Measurements from ENCODE around the gene ZNF175.

DNA sequence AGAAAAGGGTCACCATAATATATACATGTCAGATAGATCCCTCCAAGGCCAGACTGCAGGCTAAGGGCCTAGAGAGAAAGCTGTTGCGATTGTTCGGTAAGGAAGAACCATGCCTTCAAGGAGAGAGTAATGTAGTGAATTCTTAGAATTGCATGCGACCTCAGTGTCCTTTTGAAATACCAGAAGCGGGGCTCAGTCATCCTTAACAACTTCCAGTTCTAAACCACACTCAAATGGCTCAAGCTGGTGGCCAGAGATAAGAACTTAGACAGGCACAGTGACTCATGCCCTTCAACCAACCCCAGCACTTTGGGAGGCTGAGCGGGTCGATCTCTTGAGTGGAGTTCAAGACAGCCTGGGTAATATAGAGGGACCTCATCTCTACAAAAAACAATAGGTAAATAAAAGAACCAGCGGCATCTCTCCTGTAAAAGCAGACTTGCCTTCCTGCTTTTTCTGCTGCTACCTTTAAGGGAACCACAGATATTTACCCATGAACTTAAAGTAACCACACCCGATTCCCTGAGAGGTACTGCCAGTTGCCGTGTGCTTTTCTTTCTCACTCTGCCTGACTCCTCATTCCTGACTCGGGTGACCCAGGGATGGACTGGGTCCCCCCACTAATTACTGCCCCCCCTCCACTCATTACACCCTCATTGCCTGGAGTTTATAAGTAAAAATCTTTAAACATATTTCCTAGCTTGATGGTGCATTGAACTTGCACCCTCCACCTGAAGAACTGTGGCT is 24.3 kb upstream of the ZNF175 start:
- TF ChIP-seq ETV6 (IDR thresholded peaks at IDR 0.05; ENCODE audit: borderline replicate concordance in 1 of 2, low read depth in 2 of 2, low read length in 1 of 2) = peak; percentile 51 to 94; a peak in 3 of 4 replicates
- TF ChIP-seq ETV6 (CRISPR knock-in tag; IDR thresholded peaks at IDR 0.05; ENCODE audit: borderline replicate concordance) = no peak
- TF ChIP-seq JUN (IDR thresholded peaks at IDR 0.05; ENCODE audit: borderline replicate concordance, low read depth, low read length) = peak; percentile 99
- TF ChIP-seq JUN (CRISPR knock-in tag; IDR thresholded peaks at IDR 0.05; ENCODE audit: borderline replicate concordance) = no peak
- TF ChIP-seq, protein P1, sequence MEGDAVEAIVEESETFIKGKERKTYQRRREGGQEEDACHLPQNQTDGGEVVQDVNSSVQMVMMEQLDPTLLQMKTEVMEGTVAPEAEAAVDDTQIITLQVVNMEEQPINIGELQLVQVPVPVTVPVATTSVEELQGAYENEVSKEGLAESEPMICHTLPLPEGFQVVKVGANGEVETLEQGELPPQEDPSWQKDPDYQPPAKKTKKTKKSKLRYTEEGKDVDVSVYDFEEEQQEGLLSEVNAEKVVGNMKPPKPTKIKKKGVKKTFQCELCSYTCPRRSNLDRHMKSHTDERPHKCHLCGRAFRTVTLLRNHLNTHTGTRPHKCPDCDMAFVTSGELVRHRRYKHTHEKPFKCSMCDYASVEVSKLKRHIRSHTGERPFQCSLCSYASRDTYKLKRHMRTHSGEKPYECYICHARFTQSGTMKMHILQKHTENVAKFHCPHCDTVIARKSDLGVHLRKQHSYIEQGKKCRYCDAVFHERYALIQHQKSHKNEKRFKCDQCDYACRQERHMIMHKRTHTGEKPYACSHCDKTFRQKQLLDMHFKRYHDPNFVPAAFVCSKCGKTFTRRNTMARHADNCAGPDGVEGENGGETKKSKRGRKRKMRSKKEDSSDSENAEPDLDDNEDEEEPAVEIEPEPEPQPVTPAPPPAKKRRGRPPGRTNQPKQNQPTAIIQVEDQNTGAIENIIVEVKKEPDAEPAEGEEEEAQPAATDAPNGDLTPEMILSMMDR (IDR thresholded peaks at IDR 0.05 in 2 of 3, conservative IDR thresholded peaks at IDR 0.05 in 1 of 3; ENCODE audit: insufficient read depth in 2 of 3, low read depth in 1 of 3, low read length in 3 of 3) = no peak
- peak in 1 of 3 experiments; percentile 34 for TF ChIP-seq YY1 (IDR thresholded peaks at IDR 0.05; ENCODE audit: borderline replicate concordance in 1 of 3, control insufficient read depth in 1 of 3, extremely low read depth in 1 of 3, insufficient read depth in 3 of 3, insufficient read length in 1 of 3, insufficient replicate concordance in 2 of 3, low read depth in 1 of 3, low read length in 2 of 3)
- TF ChIP-seq ZNF124 (CRISPR knock-in tag; IDR thresholded peaks at IDR 0.05) = no peak
- TF ChIP-seq, protein P2, sequence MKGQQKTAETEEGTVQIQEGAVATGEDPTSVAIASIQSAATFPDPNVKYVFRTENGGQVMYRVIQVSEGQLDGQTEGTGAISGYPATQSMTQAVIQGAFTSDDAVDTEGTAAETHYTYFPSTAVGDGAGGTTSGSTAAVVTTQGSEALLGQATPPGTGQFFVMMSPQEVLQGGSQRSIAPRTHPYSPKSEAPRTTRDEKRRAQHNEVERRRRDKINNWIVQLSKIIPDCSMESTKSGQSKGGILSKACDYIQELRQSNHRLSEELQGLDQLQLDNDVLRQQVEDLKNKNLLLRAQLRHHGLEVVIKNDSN (CRISPR knock-in tag; IDR thresholded peaks at IDR 0.05) = no peak
- TF ChIP-seq, protein P3, sequence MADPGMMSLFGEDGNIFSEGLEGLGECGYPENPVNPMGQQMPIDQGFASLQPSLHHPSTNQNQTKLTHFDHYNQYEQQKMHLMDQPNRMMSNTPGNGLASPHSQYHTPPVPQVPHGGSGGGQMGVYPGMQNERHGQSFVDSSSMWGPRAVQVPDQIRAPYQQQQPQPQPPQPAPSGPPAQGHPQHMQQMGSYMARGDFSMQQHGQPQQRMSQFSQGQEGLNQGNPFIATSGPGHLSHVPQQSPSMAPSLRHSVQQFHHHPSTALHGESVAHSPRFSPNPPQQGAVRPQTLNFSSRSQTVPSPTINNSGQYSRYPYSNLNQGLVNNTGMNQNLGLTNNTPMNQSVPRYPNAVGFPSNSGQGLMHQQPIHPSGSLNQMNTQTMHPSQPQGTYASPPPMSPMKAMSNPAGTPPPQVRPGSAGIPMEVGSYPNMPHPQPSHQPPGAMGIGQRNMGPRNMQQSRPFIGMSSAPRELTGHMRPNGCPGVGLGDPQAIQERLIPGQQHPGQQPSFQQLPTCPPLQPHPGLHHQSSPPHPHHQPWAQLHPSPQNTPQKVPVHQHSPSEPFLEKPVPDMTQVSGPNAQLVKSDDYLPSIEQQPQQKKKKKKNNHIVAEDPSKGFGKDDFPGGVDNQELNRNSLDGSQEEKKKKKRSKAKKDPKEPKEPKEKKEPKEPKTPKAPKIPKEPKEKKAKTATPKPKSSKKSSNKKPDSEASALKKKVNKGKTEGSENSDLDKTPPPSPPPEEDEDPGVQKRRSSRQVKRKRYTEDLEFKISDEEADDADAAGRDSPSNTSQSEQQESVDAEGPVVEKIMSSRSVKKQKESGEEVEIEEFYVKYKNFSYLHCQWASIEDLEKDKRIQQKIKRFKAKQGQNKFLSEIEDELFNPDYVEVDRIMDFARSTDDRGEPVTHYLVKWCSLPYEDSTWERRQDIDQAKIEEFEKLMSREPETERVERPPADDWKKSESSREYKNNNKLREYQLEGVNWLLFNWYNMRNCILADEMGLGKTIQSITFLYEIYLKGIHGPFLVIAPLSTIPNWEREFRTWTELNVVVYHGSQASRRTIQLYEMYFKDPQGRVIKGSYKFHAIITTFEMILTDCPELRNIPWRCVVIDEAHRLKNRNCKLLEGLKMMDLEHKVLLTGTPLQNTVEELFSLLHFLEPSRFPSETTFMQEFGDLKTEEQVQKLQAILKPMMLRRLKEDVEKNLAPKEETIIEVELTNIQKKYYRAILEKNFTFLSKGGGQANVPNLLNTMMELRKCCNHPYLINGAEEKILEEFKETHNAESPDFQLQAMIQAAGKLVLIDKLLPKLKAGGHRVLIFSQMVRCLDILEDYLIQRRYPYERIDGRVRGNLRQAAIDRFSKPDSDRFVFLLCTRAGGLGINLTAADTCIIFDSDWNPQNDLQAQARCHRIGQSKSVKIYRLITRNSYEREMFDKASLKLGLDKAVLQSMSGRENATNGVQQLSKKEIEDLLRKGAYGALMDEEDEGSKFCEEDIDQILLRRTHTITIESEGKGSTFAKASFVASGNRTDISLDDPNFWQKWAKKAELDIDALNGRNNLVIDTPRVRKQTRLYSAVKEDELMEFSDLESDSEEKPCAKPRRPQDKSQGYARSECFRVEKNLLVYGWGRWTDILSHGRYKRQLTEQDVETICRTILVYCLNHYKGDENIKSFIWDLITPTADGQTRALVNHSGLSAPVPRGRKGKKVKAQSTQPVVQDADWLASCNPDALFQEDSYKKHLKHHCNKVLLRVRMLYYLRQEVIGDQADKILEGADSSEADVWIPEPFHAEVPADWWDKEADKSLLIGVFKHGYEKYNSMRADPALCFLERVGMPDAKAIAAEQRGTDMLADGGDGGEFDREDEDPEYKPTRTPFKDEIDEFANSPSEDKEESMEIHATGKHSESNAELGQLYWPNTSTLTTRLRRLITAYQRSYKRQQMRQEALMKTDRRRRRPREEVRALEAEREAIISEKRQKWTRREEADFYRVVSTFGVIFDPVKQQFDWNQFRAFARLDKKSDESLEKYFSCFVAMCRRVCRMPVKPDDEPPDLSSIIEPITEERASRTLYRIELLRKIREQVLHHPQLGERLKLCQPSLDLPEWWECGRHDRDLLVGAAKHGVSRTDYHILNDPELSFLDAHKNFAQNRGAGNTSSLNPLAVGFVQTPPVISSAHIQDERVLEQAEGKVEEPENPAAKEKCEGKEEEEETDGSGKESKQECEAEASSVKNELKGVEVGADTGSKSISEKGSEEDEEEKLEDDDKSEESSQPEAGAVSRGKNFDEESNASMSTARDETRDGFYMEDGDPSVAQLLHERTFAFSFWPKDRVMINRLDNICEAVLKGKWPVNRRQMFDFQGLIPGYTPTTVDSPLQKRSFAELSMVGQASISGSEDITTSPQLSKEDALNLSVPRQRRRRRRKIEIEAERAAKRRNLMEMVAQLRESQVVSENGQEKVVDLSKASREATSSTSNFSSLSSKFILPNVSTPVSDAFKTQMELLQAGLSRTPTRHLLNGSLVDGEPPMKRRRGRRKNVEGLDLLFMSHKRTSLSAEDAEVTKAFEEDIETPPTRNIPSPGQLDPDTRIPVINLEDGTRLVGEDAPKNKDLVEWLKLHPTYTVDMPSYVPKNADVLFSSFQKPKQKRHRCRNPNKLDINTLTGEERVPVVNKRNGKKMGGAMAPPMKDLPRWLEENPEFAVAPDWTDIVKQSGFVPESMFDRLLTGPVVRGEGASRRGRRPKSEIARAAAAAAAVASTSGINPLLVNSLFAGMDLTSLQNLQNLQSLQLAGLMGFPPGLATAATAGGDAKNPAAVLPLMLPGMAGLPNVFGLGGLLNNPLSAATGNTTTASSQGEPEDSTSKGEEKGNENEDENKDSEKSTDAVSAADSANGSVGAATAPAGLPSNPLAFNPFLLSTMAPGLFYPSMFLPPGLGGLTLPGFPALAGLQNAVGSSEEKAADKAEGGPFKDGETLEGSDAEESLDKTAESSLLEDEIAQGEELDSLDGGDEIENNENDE (IDR thresholded peaks at IDR 0.05; ENCODE audit: low read depth, low read length) = no peak
- no peak for TF ChIP-seq EZH2 (IDR thresholded peaks at IDR 0.05; ENCODE audit: borderline replicate concordance, low read depth, low read length)
- TF ChIP-seq GABPB2 (CRISPR knock-in tag; conservative IDR thresholded peaks at IDR 0.05) = no peak
- TF ChIP-seq CREM (IDR thresholded peaks at IDR 0.05; ENCODE audit: low read depth) = peak; percentile 85

Measured in K562 (cell line).